ENCODE data around the gene VPS4B. TPM values are rescaled to one million over a fixed set of nuclear protein-coding genes. Genes with fewer than 3 reads are reported as not detected.

VPS4B gene
- polyA plus RNA-seq, 3 donors, result 15.4 to 48.8 (median 26.7) TPM

GRCh38 chr18:63438181-63438580, 15.9 kb upstream of the VPS4B start:
- no peak overlapping the region for H3K27ac ChIP-seq (ENCODE audit: low read depth in 1 of 2, low read length in 2 of 2)
- Mint-ChIP-seq H3K4me1 (peaks cover 25% of the 10 kb centered on the region), H3K27ac (peak overlapping the region in 1 of 7 donors; percentile 49), H3K9me3 (peaks cover 0 to 2% (median 0%) of the 10 kb centered on the region in 7 donors), H3K4me3 (no peak overlapping the region), H3K27me3 (ENCODE audit: low read depth in 3 of 3) (peaks cover 0 to 9% (median 0%) of the 10 kb centered on the region in 3 donors), H3K36me3 (no peaks in the 10 kb centered on the region)
- no peaks in the 10 kb centered on the region for H3K9me3 ChIP-seq (replicated peaks in 1 of 2; ENCODE audit: control insufficient read depth in 1 of 2, insufficient read depth in 1 of 2, low read length in 2 of 2)
- WGBS (ENCODE audit: insufficient coverage), result 100% methylated on average over 2 of the region's 2 CpGs
- intact Hi-C loops (cut with micrococcal nuclease), result loop anchor here (5.0 to 10.0 kb wide), 2 partner anchors 303 to 421 kb away; no protein-coding TSS in a partner anchor
- no peak overlapping the region for H3K4me3 ChIP-seq (replicated peaks in 1 of 3; ENCODE audit: low read depth in 2 of 3, low read length in 3 of 3)
- no peak overlapping the region for H3K9ac ChIP-seq (ENCODE audit: insufficient read depth, low read length, poor library complexity, severe bottlenecking)
- no peaks in the 10 kb centered on the region for H3K79me2 ChIP-seq (ENCODE audit: insufficient read depth, low read length)
- H2AFZ ChIP-seq (ENCODE audit: insufficient read depth, low read depth, low read length, poor library complexity, severe bottlenecking), result peak overlapping the region; percentile 42
- no peaks in the 10 kb centered on the region for H4K20me1 ChIP-seq (ENCODE audit: insufficient read depth, low read length)
- H3K36me3 ChIP-seq (replicated peaks in 1 of 2; ENCODE audit: control insufficient read depth in 1 of 2, insufficient read depth in 2 of 2, low read length in 2 of 2), result no peaks in the 10 kb centered on the region
- DNase-seq, result no peak
- no peak overlapping the region for H3K4me2 ChIP-seq (replicated peaks; ENCODE audit: extremely low read depth, low read length, poor library complexity, severe bottlenecking)
- peaks cover 20% of the 10 kb centered on the region in 2 donors for H3K4me1 ChIP-seq (ENCODE audit: control insufficient read depth in 1 of 2, insufficient read depth in 2 of 2, low read length in 2 of 2)
- TF ChIP-seq CTCF (IDR thresholded peaks at IDR 0.05), result no peak
- no peaks in the 10 kb centered on the region for H3K27me3 ChIP-seq (ENCODE audit: control insufficient read depth in 2 of 2, insufficient read depth in 2 of 2, low read length in 2 of 2)

GRCh38 chr18:63433334-63433866, 11.1 kb upstream of the VPS4B start:
- H2AFZ ChIP-seq (ENCODE audit: insufficient read depth, low read depth, low read length, poor library complexity, severe bottlenecking), result no peak overlapping the region
- 100% methylated on average over 1 of the region's 4 CpGs for WGBS (ENCODE audit: insufficient coverage)
- no peak overlapping the region for H3K4me3 ChIP-seq (replicated peaks in 1 of 3; ENCODE audit: low read depth in 2 of 3, low read length in 3 of 3)
- no peaks in the 10 kb centered on the region for H4K20me1 ChIP-seq (ENCODE audit: insufficient read depth, low read length)
- no peaks in the 10 kb centered on the region for H3K9me3 ChIP-seq (replicated peaks in 1 of 2; ENCODE audit: control insufficient read depth in 1 of 2, insufficient read depth in 1 of 2, low read length in 2 of 2)
- H3K9me3 Mint-ChIP-seq, result no peaks in the 10 kb centered on the region
- H3K27me3 Mint-ChIP-seq (ENCODE audit: low read depth in 3 of 3), result peaks cover 0 to 9% (median 0%) of the 10 kb centered on the region in 3 donors
- H3K4me1 Mint-ChIP-seq, result peaks cover 2% of the 10 kb centered on the region
- no peak overlapping the region for H3K4me2 ChIP-seq (replicated peaks; ENCODE audit: extremely low read depth, low read length, poor library complexity, severe bottlenecking)
- no peak overlapping the region for H3K4me3 Mint-ChIP-seq
- no peak overlapping the region for H3K27ac ChIP-seq (ENCODE audit: low read depth in 1 of 2, low read length in 2 of 2)
- H3K27ac Mint-ChIP-seq, result no peak overlapping the region
- intact Hi-C loops (cut with micrococcal nuclease), result loop anchor here in 1 of 2 donors (10.0 kb wide), 1 partner anchor 299 kb away; no protein-coding TSS in a partner anchor
- H3K27me3 ChIP-seq (ENCODE audit: control insufficient read depth in 2 of 2, insufficient read depth in 2 of 2, low read length in 2 of 2), result peaks cover 0 to 3% of the 10 kb centered on the region in 2 donors
- H3K9ac ChIP-seq (ENCODE audit: insufficient read depth, low read length, poor library complexity, severe bottlenecking), result no peak overlapping the region
- no peak for DNase-seq
- H3K36me3 Mint-ChIP-seq, result no peaks in the 10 kb centered on the region
- no peaks in the 10 kb centered on the region for H3K79me2 ChIP-seq (ENCODE audit: insufficient read depth, low read length)
- TF ChIP-seq CTCF (IDR thresholded peaks at IDR 0.05), result no peak
- no peaks in the 10 kb centered on the region for H3K4me1 ChIP-seq (ENCODE audit: control insufficient read depth in 1 of 2, insufficient read depth in 2 of 2, low read length in 2 of 2)
- no peaks in the 10 kb centered on the region for H3K36me3 ChIP-seq (replicated peaks in 1 of 2; ENCODE audit: control insufficient read depth in 1 of 2, insufficient read depth in 2 of 2, low read length in 2 of 2)
